ENCODE measurements around the gene EFS. TPM values are rescaled to one million over a fixed set of nuclear protein-coding genes. Genes with fewer than 3 reads are reported as not detected.

The EFS gene
- total RNA-seq, 1 donor from 2014 or later, result 32.4 TPM

GRCh38 chr14:23355871-23356435 lies 9.0 kb downstream of the EFS start:
- TF ChIP-seq POLR2AphosphoS5 (IDR thresholded peaks at IDR 0.05; ENCODE audit: insufficient read depth in 1 of 2, low read depth in 1 of 2), result no peak
- TF ChIP-seq, protein P1, sequence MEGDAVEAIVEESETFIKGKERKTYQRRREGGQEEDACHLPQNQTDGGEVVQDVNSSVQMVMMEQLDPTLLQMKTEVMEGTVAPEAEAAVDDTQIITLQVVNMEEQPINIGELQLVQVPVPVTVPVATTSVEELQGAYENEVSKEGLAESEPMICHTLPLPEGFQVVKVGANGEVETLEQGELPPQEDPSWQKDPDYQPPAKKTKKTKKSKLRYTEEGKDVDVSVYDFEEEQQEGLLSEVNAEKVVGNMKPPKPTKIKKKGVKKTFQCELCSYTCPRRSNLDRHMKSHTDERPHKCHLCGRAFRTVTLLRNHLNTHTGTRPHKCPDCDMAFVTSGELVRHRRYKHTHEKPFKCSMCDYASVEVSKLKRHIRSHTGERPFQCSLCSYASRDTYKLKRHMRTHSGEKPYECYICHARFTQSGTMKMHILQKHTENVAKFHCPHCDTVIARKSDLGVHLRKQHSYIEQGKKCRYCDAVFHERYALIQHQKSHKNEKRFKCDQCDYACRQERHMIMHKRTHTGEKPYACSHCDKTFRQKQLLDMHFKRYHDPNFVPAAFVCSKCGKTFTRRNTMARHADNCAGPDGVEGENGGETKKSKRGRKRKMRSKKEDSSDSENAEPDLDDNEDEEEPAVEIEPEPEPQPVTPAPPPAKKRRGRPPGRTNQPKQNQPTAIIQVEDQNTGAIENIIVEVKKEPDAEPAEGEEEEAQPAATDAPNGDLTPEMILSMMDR (IDR thresholded peaks at IDR 0.05), result no peak
- no peak for TF ChIP-seq POLR2A (IDR thresholded peaks at IDR 0.05)
- no peak overlapping the region for H3K27ac ChIP-seq
- H3K27me3 ChIP-seq, result no peaks in the 10 kb centered on the region
- H3K4me3 ChIP-seq, result no peak overlapping the region
- H3K9me3 ChIP-seq, result no peaks in the 10 kb centered on the region
- peaks cover 0 to 24% of the 10 kb centered on the region in 2 donors for H3K36me3 ChIP-seq
- intact Hi-C loops (cut with DNase I), result no loop called here
- peaks cover 29% of the 10 kb centered on the region for H3K4me1 ChIP-seq
- DNase-seq (ENCODE audit: extremely low spot score in 2 of 2), result peak in 1 of 2 donors; percentile 71

DNA sequence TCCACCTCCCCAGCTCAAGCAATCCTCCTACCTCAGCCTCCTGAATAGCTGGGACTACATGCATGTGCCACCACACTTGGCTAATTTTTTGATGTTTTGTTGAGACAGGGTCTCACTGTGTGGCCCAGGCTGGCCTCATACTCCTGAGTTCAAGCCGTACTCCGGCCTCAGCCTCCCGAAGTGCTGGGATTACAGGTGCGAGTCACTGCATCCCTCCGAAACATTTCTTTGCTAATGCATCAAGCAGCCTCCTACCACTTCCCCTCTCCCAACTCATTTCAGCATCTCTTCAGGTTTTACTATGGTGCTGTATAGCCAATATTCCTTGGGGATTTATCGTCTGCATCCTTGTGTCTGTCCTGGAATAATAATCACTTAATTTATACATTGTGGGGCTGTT lies 10.0 kb downstream of the EFS start:
- Histone ChIP-seq H3K9me3 (no peaks in the 10 kb centered on the region), H3K4me3 (no peak overlapping the region), H3K36me3 (peaks cover 0 to 17% of the 10 kb centered on the region in 2 donors), H3K27ac (no peak overlapping the region), H3K4me1 (peaks cover 20% of the 10 kb centered on the region), H3K27me3 (no peaks in the 10 kb centered on the region)
- TF ChIP-seq POLR2A (IDR thresholded peaks at IDR 0.05) (no peak), POLR2AphosphoS5 (IDR thresholded peaks at IDR 0.05; ENCODE audit: insufficient read depth in 1 of 2, low read depth in 1 of 2) (no peak)
- TF ChIP-seq, protein P1 (IDR thresholded peaks at IDR 0.05), result no peak
- intact Hi-C loops (cut with DNase I), result no loop called here
- DNase-seq (ENCODE audit: extremely low spot score in 2 of 2), result peak in 1 of 2 donors; percentile 78

GRCh38 chr14:23353433-23353780 lies 11.6 kb downstream of the EFS start:
- Histone ChIP-seq H3K4me1 (peaks cover 20% of the 10 kb centered on the region), H3K27ac (peak overlapping the region; percentile 76), H3K9me3 (no peaks in the 10 kb centered on the region), H3K4me3 (no peak overlapping the region), H3K27me3 (no peaks in the 10 kb centered on the region), H3K36me3 (peaks cover 0 to 6% of the 10 kb centered on the region in 2 donors)
- TF ChIP-seq POLR2AphosphoS5 (IDR thresholded peaks at IDR 0.05; ENCODE audit: insufficient read depth in 1 of 2, low read depth in 1 of 2), result no peak
- TF ChIP-seq, protein P1 (IDR thresholded peaks at IDR 0.05), result no peak
- TF ChIP-seq POLR2A (IDR thresholded peaks at IDR 0.05), result no peak
- intact Hi-C loops (cut with DNase I), result no loop called here
- DNase-seq (ENCODE audit: extremely low spot score in 2 of 2), result peak in 1 of 2 donors; percentile 85

GRCh38 chr14:23352506-23353432 lies 12.2 kb downstream of the EFS start, which contains the start of gene SLC22A17:
Gene SLC22A17, minus strand, starts transcription at chr14:23352887.
- TF ChIP-seq, protein P1 (IDR thresholded peaks at IDR 0.05), result peak in 1 of 3 experiments; percentile 6
- peak; percentile 33 to 90 for TF ChIP-seq POLR2A (IDR thresholded peaks at IDR 0.05)
- TF ChIP-seq POLR2AphosphoS5 (IDR thresholded peaks at IDR 0.05; ENCODE audit: insufficient read depth in 1 of 2, low read depth in 1 of 2), result peak; percentile 70 to 98
- Histone ChIP-seq H3K27ac (peak within 1 kb of the TSS; percentile 76), H3K36me3 (peaks cover 0 to 6% of the 10 kb centered on the region in 2 donors), H3K27me3 (no peaks in the 10 kb centered on the region), H3K4me3 (peak within 1 kb of the TSS; percentile 66 to 68), H3K9me3 (no peaks in the 10 kb centered on the region), H3K4me1 (peaks cover 20% of the 10 kb centered on the region)
- peak in 1 of 2 donors; percentile 91 for DNase-seq (ENCODE audit: extremely low spot score in 2 of 2)
- intact Hi-C loops (cut with DNase I), result no loop called here

Data from vagina (tissue), 2 donors.